ENCODE results near the gene ASF1B. TPM values are rescaled to one million over a fixed set of nuclear protein-coding genes. Genes with fewer than 3 reads are reported as not detected.

Gene ASF1B
- total and polyA plus RNA-seq, 2 donors (not counting 3 experiments of a cell fraction or from before 2014, with no cell fraction given): 39.1 to 42.4 TPM

DNA sequence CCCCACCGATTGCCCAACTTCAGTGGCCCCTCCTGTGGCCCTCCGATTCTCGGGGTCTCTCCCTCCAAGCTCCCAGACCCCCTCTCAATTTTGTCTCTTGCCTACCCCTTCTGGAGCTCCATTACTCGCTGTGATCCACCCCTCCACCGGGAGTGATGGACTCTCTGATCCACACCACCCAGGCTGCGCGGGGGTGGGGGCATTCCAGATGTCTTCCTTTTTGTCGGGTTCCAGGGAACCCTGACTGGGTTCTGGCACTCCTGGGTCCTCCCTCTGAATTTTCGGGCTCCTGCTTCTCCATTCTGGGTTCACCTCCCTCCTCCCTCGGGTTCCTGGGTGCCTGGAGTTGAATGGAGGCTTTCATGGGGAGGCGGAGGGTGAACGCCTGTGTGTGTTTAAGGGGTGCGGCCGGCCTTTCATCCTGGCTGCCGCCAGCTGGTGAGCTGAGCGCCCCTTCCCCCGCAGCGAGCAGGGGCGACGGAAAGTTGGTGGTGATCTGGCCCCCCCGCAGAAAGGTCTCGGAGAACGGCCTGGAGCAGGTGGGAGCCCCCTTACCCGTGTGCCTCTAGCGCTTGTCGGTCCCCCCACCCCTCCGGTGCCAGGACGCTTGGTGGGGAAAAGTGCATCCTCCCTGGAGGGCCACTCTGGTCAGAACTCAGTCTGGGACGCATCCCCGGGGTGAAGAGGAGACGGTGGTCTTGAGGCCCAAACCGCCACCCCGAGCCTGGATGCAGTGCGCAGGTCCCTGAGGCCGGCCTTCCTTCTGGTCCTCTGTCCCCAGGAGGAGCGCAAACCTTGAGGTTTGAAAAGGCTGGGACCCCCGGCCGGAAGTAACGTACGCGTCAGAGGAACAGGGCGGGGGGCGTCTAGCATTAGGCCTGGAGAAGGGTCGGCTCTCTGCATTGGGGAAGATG, 62.2 kb downstream of the ASF1B start:
- TF ChIP-seq GATA2 (IDR thresholded peaks at IDR 0.05; ENCODE audit: insufficient read depth, insufficient read length, low read depth, low read length) (no peak), EZH2 (IDR thresholded peaks at IDR 0.05; ENCODE audit: borderline replicate concordance, low read depth, low read length, severe bottlenecking) (no peak), JUN (IDR thresholded peaks at IDR 0.05; ENCODE audit: borderline replicate concordance, insufficient read depth, insufficient read length, low read depth) (no peak), POLR2A (IDR thresholded peaks at IDR 0.05; ENCODE audit: low read depth, low read length) (no peak), POLR2AphosphoS5 (IDR thresholded peaks at IDR 0.05; ENCODE audit: insufficient read depth, low read depth, low read length) (no peak), CTCF (IDR thresholded peaks at IDR 0.05; ENCODE audit: extremely low read depth in 1 of 2, insufficient read depth in 1 of 2, low read depth in 1 of 2, low read length in 2 of 2) (no peak), FOS (IDR thresholded peaks at IDR 0.05; ENCODE audit: borderline replicate concordance, insufficient read depth, low read length) (no peak), MYC (IDR thresholded peaks at IDR 0.05; ENCODE audit: low read depth, low read length) (no peak)
- TF ChIP-seq, protein P1, sequence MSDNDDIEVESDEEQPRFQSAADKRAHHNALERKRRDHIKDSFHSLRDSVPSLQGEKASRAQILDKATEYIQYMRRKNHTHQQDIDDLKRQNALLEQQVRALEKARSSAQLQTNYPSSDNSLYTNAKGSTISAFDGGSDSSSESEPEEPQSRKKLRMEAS (IDR thresholded peaks at IDR 0.05; ENCODE audit: insufficient read depth, insufficient read length): no peak
- Histone ChIP-seq H3K79me2 (ENCODE audit: control insufficient read depth, insufficient read depth, low read length) (no peaks in the 10 kb centered on the region), H3K36me3 (ENCODE audit: control insufficient read depth in 2 of 2, extremely low read depth in 1 of 2, insufficient read depth in 2 of 2, low read length in 2 of 2) (no peaks in the 10 kb centered on the region), H3K27ac (ENCODE audit: insufficient read depth, low read depth, low read length) (no peak overlapping the region), H3K4me3 (replicated peaks in 1 of 3; ENCODE audit: insufficient read depth in 1 of 3, low read depth in 1 of 3, low read length in 3 of 3) (peak overlapping the region; percentile 29 to 43 (median 34)), H3K4me2 (ENCODE audit: insufficient read depth, low read length) (peak overlapping the region; percentile 79), H3K27me3 (ENCODE audit: control insufficient read depth in 2 of 2, insufficient read depth in 2 of 2, low read length in 2 of 2) (no peaks in the 10 kb centered on the region), H4K20me1 (replicated peaks; ENCODE audit: control insufficient read depth, extremely low read depth, insufficient read depth, low read length) (no peaks in the 10 kb centered on the region), H2AFZ (ENCODE audit: low read depth, low read length) (peak overlapping the region; percentile 86), H3K9ac (replicated peaks; ENCODE audit: extremely low read depth, insufficient read depth, low read length) (peak overlapping the region; percentile 3), H3K9me3 (replicated peaks; ENCODE audit: control insufficient read depth, insufficient read depth, low read length) (no peaks in the 10 kb centered on the region), H3K9me1 (replicated peaks; ENCODE audit: control insufficient read depth, extremely low read depth, insufficient read depth, low read length) (no peaks in the 10 kb centered on the region), H3K4me1 (ENCODE audit: control insufficient read depth, extremely low read depth, insufficient read depth, low read length) (peaks cover 26% of the 10 kb centered on the region)
- FAIRE-seq: no peak
- peak; percentile 26 for DNase-seq (ENCODE audit: low read depth, low spot score)
- intact Hi-C loops (cut with micrococcal nuclease) (loop anchor here (1.0 to 5.0 kb wide), 3 partner anchors 41 to 287 kb away; partner anchors contain the start of gene ASF1B), dilution Hi-C loops (cut with MboI; ENCODE audit: extremely low pct_ligation_motif_present, low sequenced_read_pairs) (no loop called here)
- no TSS peak for BruUV-seq (replicated peaks)
- ChIA-PET POLR2A (no interaction called here), CTCF (interaction anchor here (0.8 to 6.6 kb wide), 11 partner anchors 15 to 274 kb away, joined by 3 to 74 read pairs (median 6); partner anchors contain the start of genes ASF1B, IL27RA and NANOS3)
